PC-3 (cell line): ENCODE data around the gene NCAPH2. TPM values are rescaled to one million over a fixed set of nuclear protein-coding genes. Genes with fewer than 3 reads are reported as not detected.

Source experiments
- ATAC-seq: fragments of 200-7000 bp; cut with Tn5 transposase; 2 replicates; pipeline ENCODE4 v1.9.1; 2020; ENCODE audit warnings: mild to moderate bottlenecking, moderate library complexity
- BruUV-seq: library from RNA; stranded (reverse); fragments of 400-500 nt; replicated peaks from 2 replicates; lab custom pipeline; 2021; lab: Mats Ljungman, UMichigan
- CTCF ChIA-PET: fragments of 300-600 bp; sonication (Branson Sonifier 250); formaldehyde crosslinking; loops from one replicate; lab custom pipeline; 2022; ENCODE audit warnings: antibody characterized with exemption; lab: Charles Lee
- POLR2A ChIA-PET: fragments of 300-600 bp; sonication (Branson Sonifier 250); formaldehyde crosslinking; loops from one replicate; lab custom pipeline; 2022; ENCODE audit warnings: antibody characterized with exemption; ENCODE audit not compliant: unreplicated experiment; lab: Charles Lee
- DNase-seq: peaks from one replicate; pipeline ENCODE4 v3.0.0-alpha.2; 2015
- H2AFZ ChIP-seq: fragments of 300-600 bp; sonication (generic); 2 replicates; pipeline ENCODE4 v1.6.0; 2016; ENCODE audit warnings: antibody characterized with exemption, low read length
- H3F3A ChIP-seq: fragments of 300-600 bp; sonication (generic); one replicate; pipeline ENCODE4 v1.6.0; 2017; ENCODE audit warnings: antibody characterized with exemption, low read length, control low read depth, mild to moderate bottlenecking; ENCODE audit not compliant: unreplicated experiment
- H3K27ac ChIP-seq: fragments of 300-600 bp; sonication (generic); 2 replicates; pipeline ENCODE4 v1.5.1; 2016; ENCODE audit warnings: mild to moderate bottlenecking, low read length
- H3K27me3 ChIP-seq: fragments of 300-600 bp; sonication (generic); 2 replicates; pipeline ENCODE4 v1.6.1; 2016; ENCODE audit warnings: low read length, mixed read lengths
- H3K36me3 ChIP-seq: fragments of 300-600 bp; sonication (generic); 2 replicates; pipeline ENCODE4 v1.6.1; 2016; ENCODE audit warnings: low read depth, mixed run types, low read length, mixed read lengths
- H3K4me1 ChIP-seq: fragments of 300-600 bp; sonication (generic); 2 replicates; pipeline ENCODE4 v1.5.1; 2016; ENCODE audit warnings: low read length; ENCODE audit not compliant: insufficient read depth
- H3K4me2 ChIP-seq: fragments of 300-600 bp; sonication (generic); 2 replicates; pipeline ENCODE4 v1.6.0; 2016; ENCODE audit warnings: low read length
- H3K4me3 ChIP-seq: fragments of 300-600 bp; sonication (generic); 2 replicates; pipeline ENCODE4 v1.5.1; 2016; ENCODE audit warnings: mild to moderate bottlenecking, low read length, mixed read lengths
- H3K79me2 ChIP-seq: fragments of 300-600 bp; sonication (generic); 2 replicates; pipeline ENCODE4 v1.6.1; 2017; ENCODE audit warnings: low read length, mixed read lengths
- H3K9ac ChIP-seq: fragments of 300-600 bp; sonication (generic); 2 replicates; pipeline ENCODE4 v1.6.0; 2016; ENCODE audit warnings: mild to moderate bottlenecking, low read length
- H3K9me2 ChIP-seq: fragments of 300-600 bp; sonication (generic); replicated peaks from 2 replicates; pipeline ENCODE4 v1.6.1; 2016; ENCODE audit warnings: mixed run types, low read length, mixed read lengths
- H3K9me3 ChIP-seq: fragments of 300-600 bp; sonication (generic); 2 replicates; pipeline ENCODE4 v1.6.1; 2016; ENCODE audit warnings: low read length, mixed read lengths
- H4K20me1 ChIP-seq: fragments of 300-600 bp; sonication (generic); 2 replicates; pipeline ENCODE4 v1.6.1; 2016; ENCODE audit warnings: low read length, mixed read lengths
- CTCF ChIP-seq: fragments of 300-600 bp; sonication (generic); conservative IDR thresholded peaks from 2 replicates; pipeline ENCODE4 v1.5.1; 2017; ENCODE audit warnings: antibody characterized with exemption, low read depth, mild to moderate bottlenecking, low read length
- EZH2 ChIP-seq: fragments of 300-600 bp; sonication (generic); IDR thresholded peaks from one replicate; pipeline ENCODE4 v1.6.1; 2017; ENCODE audit warnings: antibody characterized with exemption, mild to moderate bottlenecking, low read length; ENCODE audit not compliant: unreplicated experiment
- EZH2phosphoT487 ChIP-seq: fragments of 300-600 bp; sonication (generic); IDR thresholded peaks from 2 replicates; pipeline ENCODE4 v1.6.1; 2018; ENCODE audit warnings: mild to moderate bottlenecking, antibody characterized with exemption, low read length, borderline replicate concordance
- intact Hi-C: fragments of 100-400 bp; cut with micrococcal nuclease; formaldehyde crosslinking; loops from 2 replicates; pipeline ENCODE4 v1.9.0; 2023
- total RNA-seq: library from RNA; depleted of rRNA; stranded (reverse); fragments of >200 nt; gene quantifications from 2 replicates; pipeline ENCODE4 v1.2.3, GENCODE V29; 2014

The NCAPH2 gene
- total RNA-seq, 1 experiment from 2014 or later = 75.4 TPM

DNA sequence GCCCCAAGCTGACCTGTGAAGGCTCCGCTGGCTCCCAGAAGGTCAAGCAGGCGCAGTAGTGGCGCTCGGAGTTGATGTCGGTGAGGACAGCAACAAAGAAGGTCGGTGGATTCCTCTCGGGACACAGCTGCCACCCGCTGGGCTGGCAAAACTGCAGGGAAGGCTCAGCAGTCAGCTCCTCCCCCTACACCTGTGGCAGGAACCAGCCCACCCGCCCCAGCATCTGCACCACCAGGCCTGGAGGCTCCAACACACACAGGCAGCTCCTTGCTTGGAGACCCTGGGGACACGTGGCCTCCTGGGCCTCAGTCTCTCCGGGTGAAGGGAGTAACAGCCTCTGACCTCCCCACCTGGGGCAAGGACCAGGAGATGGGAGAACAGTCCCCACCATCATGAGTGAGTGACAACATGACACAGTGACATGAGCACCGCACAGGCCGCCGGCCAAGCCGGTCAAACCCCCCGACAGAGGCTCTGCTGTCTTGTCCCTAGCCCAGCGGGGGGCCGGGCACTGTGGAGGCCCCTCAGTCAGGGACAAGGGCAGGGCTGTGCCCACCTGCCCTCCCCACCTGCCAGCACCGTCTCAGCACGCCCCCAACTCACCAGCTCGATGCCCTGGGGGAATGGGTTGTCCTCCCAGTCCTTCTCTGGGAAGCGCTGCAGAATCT is 40.1 kb upstream of the NCAPH2 start:
- no peak for DNase-seq
- Histone ChIP-seq H3K27ac (no peak overlapping the region), H3K9me2 (no peaks in the 10 kb centered on the region), H3K36me3 (no peaks in the 10 kb centered on the region; the same call in 1 of the 2 replicates), H3K27me3 (no peaks in the 10 kb centered on the region), H4K20me1 (peaks cover 36% of the 10 kb centered on the region), H3K4me2 (no peak overlapping the region), H3F3A (no peaks in the 10 kb centered on the region), H3K4me3 (no peak overlapping the region), H3K9me3 (no peaks in the 10 kb centered on the region), H3K4me1 (peaks cover 18% of the 10 kb centered on the region), H3K79me2 (peaks cover 45% of the 10 kb centered on the region), H2AFZ (no peak overlapping the region), H3K9ac (no peak overlapping the region)
- intact Hi-C loops = no loop called here
- no peak for TF ChIP-seq CTCF
- BruUV-seq = no TSS peak
- POLR2A ChIA-PET = no interaction called here
- CTCF ChIA-PET = no interaction called here
- ATAC-seq = no peak

- DNase-seq (no peak), ATAC-seq (no peak)
- H4K20me1 ChIP-seq = peaks cover 43% of the 10 kb centered on the region
- H3K27me3 ChIP-seq = no peaks in the 10 kb centered on the region
- no peaks in the 10 kb centered on the region; the same call in none of the 2 replicates for H3K36me3 ChIP-seq
- CTCF ChIA-PET = no interaction called here
- no peak overlapping the region for H3K4me3 ChIP-seq
- no TSS peak for BruUV-seq
- H3K27ac ChIP-seq = no peak overlapping the region
- H3K9ac ChIP-seq = no peak overlapping the region
- peaks cover 52% of the 10 kb centered on the region for H3K79me2 ChIP-seq
- H2AFZ ChIP-seq = no peak overlapping the region
- H3K9me2 ChIP-seq = no peaks in the 10 kb centered on the region
- no peak overlapping the region for H3K4me2 ChIP-seq
- H3F3A ChIP-seq = no peaks in the 10 kb centered on the region
- no peaks in the 10 kb centered on the region for H3K9me3 ChIP-seq
- no peak for TF ChIP-seq EZH2
- no peak for TF ChIP-seq EZH2phosphoT487
- no peak for TF ChIP-seq CTCF
- H3K4me1 ChIP-seq = peaks cover 25% of the 10 kb centered on the region
- intact Hi-C loops = no loop called here
- POLR2A ChIA-PET = no interaction called here
Measured at GRCh38 chr22:50468626-50469025, 39.4 kb upstream of the NCAPH2 start.
